ENCODE measurements around the gene NPTN. TPM values are rescaled to one million over a fixed set of nuclear protein-coding genes. Genes with fewer than 3 reads are reported as not detected.
A peak's percentile ranks its signal among the peaks of the same experiment; 100 is the strongest.

The NPTN gene
- total RNA-seq, 1 donor from 2014 or later: 227 TPM

DNA sequence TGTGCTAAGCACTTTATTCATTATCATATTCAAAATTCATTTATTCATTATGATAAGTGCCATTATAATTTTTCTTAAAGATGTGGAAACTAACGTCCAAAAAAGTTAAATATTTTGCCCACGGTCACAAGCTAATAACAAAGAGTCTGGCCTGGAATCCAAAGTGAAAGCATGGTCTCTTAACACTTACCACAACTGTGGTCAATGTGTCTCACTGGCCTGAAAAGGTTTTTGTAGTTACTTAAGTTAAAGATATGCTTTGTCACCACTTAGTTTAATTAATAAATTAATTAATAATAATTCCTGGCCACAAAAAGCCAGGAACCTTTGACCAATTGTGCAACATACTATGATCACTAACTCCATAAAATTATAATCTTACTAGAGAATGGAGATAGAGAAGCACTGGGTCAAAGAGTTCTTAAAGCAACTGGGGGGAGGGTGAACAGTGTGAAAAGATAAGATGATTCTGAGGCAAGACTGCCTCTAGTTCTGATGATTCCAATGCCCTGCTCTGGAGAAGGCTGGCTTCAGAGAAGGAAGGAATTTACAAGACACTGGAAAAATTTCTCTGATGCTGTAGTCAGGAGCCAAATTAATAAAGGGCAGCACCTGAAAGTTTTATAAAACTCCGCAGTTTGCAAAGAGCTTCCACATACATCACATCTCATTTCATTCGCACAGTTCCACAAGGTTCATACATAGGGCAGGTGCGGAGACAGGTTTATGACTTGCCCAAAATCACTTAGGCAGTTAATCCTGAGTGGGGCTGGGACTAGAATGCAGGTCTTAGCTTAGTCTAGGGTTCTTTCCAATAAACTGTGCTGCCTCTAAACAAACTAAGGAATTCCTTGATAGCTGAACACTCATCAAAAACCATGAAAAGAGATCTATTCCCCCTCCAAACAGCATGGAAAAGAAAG is 32.5 kb downstream of the NPTN start:
- peak overlapping the region; percentile 83 for H3K27ac ChIP-seq (replicated peaks)
- no peaks in the 10 kb centered on the region for H3K9me3 ChIP-seq (replicated peaks)
- no peak overlapping the region for H3K4me3 ChIP-seq
- peaks cover 100% of the 10 kb centered on the region for H3K4me1 ChIP-seq
- DNase-seq: no peak
- TF ChIP-seq, protein P1, sequence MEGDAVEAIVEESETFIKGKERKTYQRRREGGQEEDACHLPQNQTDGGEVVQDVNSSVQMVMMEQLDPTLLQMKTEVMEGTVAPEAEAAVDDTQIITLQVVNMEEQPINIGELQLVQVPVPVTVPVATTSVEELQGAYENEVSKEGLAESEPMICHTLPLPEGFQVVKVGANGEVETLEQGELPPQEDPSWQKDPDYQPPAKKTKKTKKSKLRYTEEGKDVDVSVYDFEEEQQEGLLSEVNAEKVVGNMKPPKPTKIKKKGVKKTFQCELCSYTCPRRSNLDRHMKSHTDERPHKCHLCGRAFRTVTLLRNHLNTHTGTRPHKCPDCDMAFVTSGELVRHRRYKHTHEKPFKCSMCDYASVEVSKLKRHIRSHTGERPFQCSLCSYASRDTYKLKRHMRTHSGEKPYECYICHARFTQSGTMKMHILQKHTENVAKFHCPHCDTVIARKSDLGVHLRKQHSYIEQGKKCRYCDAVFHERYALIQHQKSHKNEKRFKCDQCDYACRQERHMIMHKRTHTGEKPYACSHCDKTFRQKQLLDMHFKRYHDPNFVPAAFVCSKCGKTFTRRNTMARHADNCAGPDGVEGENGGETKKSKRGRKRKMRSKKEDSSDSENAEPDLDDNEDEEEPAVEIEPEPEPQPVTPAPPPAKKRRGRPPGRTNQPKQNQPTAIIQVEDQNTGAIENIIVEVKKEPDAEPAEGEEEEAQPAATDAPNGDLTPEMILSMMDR (IDR thresholded peaks at IDR 0.05; ENCODE audit: borderline replicate concordance): no peak
- intact Hi-C loops (cut with micrococcal nuclease): no loop called here
- H3K27me3 ChIP-seq (ENCODE audit: low read depth): no peaks in the 10 kb centered on the region
- no peaks in the 10 kb centered on the region for H3K36me3 ChIP-seq

DNA sequence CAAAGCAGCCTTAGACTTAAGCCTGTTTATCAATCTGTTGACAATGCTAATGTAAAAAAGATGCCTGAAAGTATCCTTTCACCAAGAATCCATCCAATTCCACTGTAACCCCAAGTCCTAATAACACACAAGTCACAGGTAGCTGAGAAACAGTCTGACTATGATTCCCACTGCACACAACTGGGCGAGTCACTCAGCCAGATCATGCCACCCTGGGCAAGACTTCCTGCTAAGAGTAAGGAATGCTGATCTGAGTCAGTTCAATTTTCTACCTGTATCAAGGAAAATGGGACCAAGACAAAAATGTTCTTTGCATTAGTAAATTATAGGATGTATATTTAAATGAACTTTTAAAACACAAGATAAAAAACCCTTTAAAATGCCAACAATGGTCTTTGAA is 33.3 kb downstream of the NPTN start:
- TF ChIP-seq, protein P1 (IDR thresholded peaks at IDR 0.05; ENCODE audit: borderline replicate concordance): no peak
- Histone ChIP-seq H3K27me3 (ENCODE audit: low read depth) (no peaks in the 10 kb centered on the region), H3K27ac (replicated peaks) (no peak overlapping the region), H3K4me3 (no peak overlapping the region), H3K4me1 (peaks cover 100% of the 10 kb centered on the region), H3K9me3 (replicated peaks) (no peaks in the 10 kb centered on the region), H3K36me3 (no peaks in the 10 kb centered on the region)
- no peak for DNase-seq
- intact Hi-C loops (cut with micrococcal nuclease): no loop called here

DNA sequence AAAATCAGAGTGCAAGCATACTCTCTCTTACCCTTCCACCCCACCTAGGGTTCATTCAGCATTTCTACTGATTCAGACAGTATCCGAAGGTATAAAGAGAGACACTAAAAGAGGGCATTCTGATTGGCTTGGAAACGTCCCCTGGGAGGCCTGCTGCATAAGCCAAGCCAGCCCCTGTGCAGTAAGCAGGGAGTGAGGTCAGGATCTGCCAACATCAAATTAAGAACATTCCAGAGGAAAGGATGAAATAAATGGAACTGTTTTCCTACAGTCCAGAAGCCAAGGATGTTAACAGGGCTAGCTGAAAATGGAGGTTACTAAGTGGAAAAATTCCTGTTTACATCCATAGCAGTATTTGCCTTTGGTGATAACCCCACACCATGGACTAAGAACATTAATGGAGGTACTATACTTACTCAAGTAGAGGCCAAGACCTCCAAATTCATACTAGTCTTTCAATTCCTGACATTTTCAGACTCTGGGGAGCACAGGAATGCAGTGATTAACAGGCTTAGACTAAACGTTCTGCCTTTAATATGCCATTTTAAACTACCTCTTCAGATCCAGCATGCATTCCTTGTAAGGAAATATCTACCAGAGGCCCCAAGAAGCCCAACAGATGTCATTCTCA is 34.5 kb downstream of the NPTN start:
- Histone ChIP-seq H3K27me3 (ENCODE audit: low read depth) (no peaks in the 10 kb centered on the region), H3K4me1 (peaks cover 100% of the 10 kb centered on the region), H3K9me3 (replicated peaks) (no peaks in the 10 kb centered on the region), H3K36me3 (no peaks in the 10 kb centered on the region), H3K4me3 (no peak overlapping the region), H3K27ac (replicated peaks) (peak overlapping the region; percentile 29)
- TF ChIP-seq, protein P1 (IDR thresholded peaks at IDR 0.05; ENCODE audit: borderline replicate concordance): no peak
- no peak for DNase-seq
- intact Hi-C loops (cut with micrococcal nuclease): no loop called here

DNA sequence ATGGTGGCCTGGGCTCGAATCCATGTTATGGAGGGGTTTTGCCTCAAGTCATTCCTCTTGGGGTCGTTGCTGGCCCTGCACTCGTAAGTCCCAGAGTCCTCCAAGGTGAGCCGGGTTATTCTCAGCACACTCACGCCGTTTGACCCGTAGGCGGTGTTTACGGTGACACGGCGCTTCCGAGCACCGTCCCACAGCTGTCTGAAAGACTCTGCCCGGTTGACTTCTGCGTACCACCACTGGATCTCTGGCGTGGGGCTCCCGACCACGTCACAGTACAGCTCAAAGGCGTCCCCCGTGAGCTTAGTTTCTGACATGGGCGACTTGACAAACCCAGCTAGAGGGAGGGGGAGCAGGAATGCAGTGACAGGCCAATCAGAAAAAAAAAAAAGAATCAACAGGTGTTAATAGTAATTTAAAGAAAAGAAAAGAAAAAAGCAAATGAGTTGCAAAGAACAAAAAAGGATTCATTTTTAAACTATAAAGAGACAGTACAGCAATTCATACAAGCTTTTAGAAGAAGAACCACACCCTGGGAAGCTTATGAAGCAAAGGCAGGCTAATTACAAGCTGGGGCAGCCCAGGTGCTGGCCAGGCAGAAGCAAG is 36.1 kb downstream of the NPTN start:
- Histone ChIP-seq H3K27me3 (ENCODE audit: low read depth) (no peaks in the 10 kb centered on the region), H3K9me3 (replicated peaks) (no peaks in the 10 kb centered on the region), H3K4me3 (no peak overlapping the region), H3K27ac (replicated peaks) (peak overlapping the region; percentile 29), H3K4me1 (peaks cover 98% of the 10 kb centered on the region), H3K36me3 (peaks cover under 1% of the 10 kb centered on the region)
- intact Hi-C loops (cut with micrococcal nuclease): no loop called here
- TF ChIP-seq, protein P1 (IDR thresholded peaks at IDR 0.05; ENCODE audit: borderline replicate concordance): no peak
- DNase-seq: no peak

DNA sequence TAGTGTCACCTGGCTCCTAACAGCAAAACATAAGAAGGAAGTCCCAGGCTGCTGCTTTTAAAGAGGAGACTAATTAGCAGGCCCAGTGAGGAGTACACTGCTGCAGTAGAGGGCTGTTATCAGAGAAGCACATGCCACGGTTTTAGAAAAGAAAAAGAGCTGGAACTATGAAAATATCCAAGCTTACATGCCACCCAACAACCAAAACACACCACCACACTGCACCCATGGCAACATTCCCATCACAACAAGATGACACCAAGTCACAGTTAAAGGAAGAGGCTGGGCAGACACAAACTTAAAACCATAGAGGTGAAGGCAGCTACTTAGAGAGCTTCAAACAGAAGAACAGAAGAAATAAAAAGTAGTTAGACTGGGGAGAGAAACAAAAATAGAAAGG is 37.0 kb downstream of the NPTN start:
- Histone ChIP-seq H3K4me1 (peaks cover 95% of the 10 kb centered on the region), H3K9me3 (replicated peaks) (no peaks in the 10 kb centered on the region), H3K27ac (replicated peaks) (no peak overlapping the region), H3K36me3 (peaks cover 10% of the 10 kb centered on the region), H3K27me3 (ENCODE audit: low read depth) (no peaks in the 10 kb centered on the region), H3K4me3 (no peak overlapping the region)
- intact Hi-C loops (cut with micrococcal nuclease): no loop called here
- TF ChIP-seq, protein P1 (IDR thresholded peaks at IDR 0.05; ENCODE audit: borderline replicate concordance): no peak
- DNase-seq: no peak
